OCI-LY3 (cell line): ENCODE measurements around the gene SPEF1.

Experiments
- CTCF ChIP-seq: fragments of 200-600, 300-600 bp; sonication (generic); IDR thresholded peaks from 2 replicates; pipeline ENCODE4 v1.5.1; 2014; ENCODE audit warnings: antibody characterized with exemption, low read length, low read depth
- EZH2phosphoT487 ChIP-seq: fragments of 200-600 bp; shearing (Covaris generic); IDR thresholded peaks from 2 replicates; pipeline ENCODE4 v1.6.1; 2018; ENCODE audit warnings: antibody characterized with exemption, mixed run types, low read depth

GRCh38 chr20:3747471-3747870, 33.8 kb downstream of the SPEF1 start:
- TF ChIP-seq CTCF (no peak), EZH2phosphoT487 (no peak)
